Immature natural killer cell (primary cell): ENCODE data around the gene CDH16. TPM values are rescaled to one million over a fixed set of nuclear protein-coding genes. Genes with fewer than 3 reads are reported as not detected.
"Not testable (repeated sequence)": the region's sequence is repeated elsewhere in the genome, so short reads cannot be mapped to it uniquely, and the experiment has no call there.

Experiments used
- DNase-seq, 3 donors: peaks; one replicate each; pipeline ENCODE4 v3.0.0; 2022; ENCODE audit warnings: mixed read lengths in 1 of 3
- H3K27ac Mint-ChIP-seq, 6 donors: one replicate each; pipeline ENCODE4 v1.8.0; 2020; ENCODE audit warnings: mixed read lengths in 6 of 6, mild to moderate bottlenecking in 5 of 6, inconsistent platforms in 4 of 6, moderate library complexity in 3 of 6
- H3K27me3 Mint-ChIP-seq, 3 donors: one replicate each; pipeline ENCODE4 v1.8.0; 2020 to 2021; ENCODE audit warnings: low read depth in 3 of 3, mild to moderate bottlenecking in 3 of 3, mixed read lengths in 3 of 3, moderate library complexity in 3 of 3, inconsistent platforms in 1 of 3
- H3K36me3 Mint-ChIP-seq, 3 donors: one replicate each; pipeline ENCODE4 v1.8.0; 2020; ENCODE audit warnings: mixed read lengths in 3 of 3, inconsistent platforms in 2 of 3, mild to moderate bottlenecking in 2 of 3
- H3K4me1 Mint-ChIP-seq, 2 donors: one replicate each; pipeline ENCODE4 v1.8.0; 2020; ENCODE audit warnings: inconsistent platforms in 2 of 2, mild to moderate bottlenecking in 2 of 2, mixed read lengths in 2 of 2, moderate library complexity in 1 of 2
- H3K4me3 Mint-ChIP-seq, 5 donors: one replicate each; pipeline ENCODE4 v1.8.0; 2020; ENCODE audit warnings: mild to moderate bottlenecking in 5 of 5, mixed read lengths in 5 of 5, inconsistent platforms in 3 of 5, moderate library complexity in 3 of 5
- H3K9me3 Mint-ChIP-seq, 6 donors: one replicate each; pipeline ENCODE4 v1.8.0; 2020; ENCODE audit warnings: mild to moderate bottlenecking in 6 of 6, mixed read lengths in 6 of 6, inconsistent platforms in 4 of 6, moderate library complexity in 3 of 6
- polyA plus RNA-seq, 3 donors: library from polyadenylated mRNA; unstranded; fragments of 300-500 nt; fragmentation: Illumina TruSeq; gene quantifications; one replicate each; pipeline ENCODE4 v1.2.3, GENCODE V29; 2021

CDH16 gene
- polyA plus RNA-seq, 3 donors from 2014 or later, result not detected

DNA sequence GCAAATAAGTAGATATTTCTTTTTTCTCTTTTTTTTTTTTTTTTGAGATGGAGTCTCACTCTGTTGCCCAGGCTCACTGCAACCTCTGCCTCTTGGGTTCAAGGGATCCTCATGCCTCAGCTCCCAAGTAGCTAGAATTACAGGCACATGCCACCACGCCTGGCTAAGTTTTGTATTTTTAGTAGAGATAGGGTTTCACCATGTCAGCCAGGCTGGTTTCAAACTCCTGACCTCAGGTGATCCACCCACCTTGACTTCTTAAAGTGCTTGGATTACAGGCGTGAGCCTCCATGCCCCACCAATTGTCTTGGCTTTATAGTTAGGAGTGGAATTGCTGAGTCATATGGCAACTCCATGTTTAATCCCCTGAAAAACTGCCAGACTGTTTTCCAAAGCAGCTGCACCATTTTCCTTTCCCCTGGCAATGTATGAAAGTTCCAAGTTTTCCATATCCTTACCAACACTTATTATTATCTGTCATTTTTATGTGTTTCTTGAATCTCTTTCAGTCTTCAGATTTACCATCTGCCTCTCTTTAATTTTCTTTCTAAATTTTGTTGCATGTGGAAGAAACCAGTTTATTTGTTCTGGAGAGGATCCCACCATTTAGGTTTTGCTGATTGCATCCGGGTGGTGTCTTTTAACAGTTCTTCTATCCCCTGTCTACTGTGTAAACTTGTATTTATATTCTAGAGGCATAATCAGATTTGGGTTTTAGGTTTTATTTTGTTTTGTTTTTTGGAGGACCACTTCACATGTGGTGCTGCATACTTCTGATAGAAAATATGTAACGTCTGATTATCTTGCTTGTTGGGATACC is 32.5 kb upstream of the CDH16 start:
- Mint-ChIP-seq H3K4me3 (no peak overlapping the region), H3K9me3 (peaks cover 0 to 3% (median 0%) of the 10 kb centered on the region in 6 donors), H3K4me1 (peaks cover 22 to 27% of the 10 kb centered on the region in 2 donors), H3K36me3 (peaks cover 0 to 4% (median 0%) of the 10 kb centered on the region in 3 donors), H3K27me3 (peaks cover 10 to 27% (median 17%) of the 10 kb centered on the region in 3 donors), H3K27ac (no peak overlapping the region)
- no peak for DNase-seq

DNA sequence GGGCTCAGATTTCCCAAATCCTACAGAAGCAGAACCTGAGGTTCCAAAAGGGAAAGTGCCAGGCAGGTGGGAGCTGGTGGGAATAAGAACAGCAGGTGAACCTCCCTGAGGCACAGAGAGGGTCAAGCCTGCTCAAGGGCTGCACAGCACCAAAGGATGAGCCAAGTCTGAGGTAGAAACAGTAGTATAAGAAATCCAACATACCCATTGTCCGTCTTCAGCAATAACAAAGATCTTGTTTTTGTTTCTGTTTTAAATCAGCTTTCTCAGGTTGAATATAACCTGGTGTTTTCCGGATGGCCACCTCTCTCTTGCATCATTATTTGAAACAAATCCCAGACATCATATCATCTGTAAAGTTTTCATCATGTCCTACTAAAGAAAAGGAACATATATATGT is 31.8 kb upstream of the CDH16 start:
- H3K4me1 Mint-ChIP-seq, result peaks cover 22 to 27% of the 10 kb centered on the region in 2 donors
- peaks cover 0 to 3% (median 0%) of the 10 kb centered on the region in 6 donors for H3K9me3 Mint-ChIP-seq
- H3K36me3 Mint-ChIP-seq, result peaks cover 0 to 4% (median 0%) of the 10 kb centered on the region in 3 donors
- peaks cover 10 to 27% (median 17%) of the 10 kb centered on the region in 3 donors for H3K27me3 Mint-ChIP-seq
- DNase-seq, result no peak
- H3K4me3 Mint-ChIP-seq, result no peak overlapping the region
- no peak overlapping the region for H3K27ac Mint-ChIP-seq

DNA sequence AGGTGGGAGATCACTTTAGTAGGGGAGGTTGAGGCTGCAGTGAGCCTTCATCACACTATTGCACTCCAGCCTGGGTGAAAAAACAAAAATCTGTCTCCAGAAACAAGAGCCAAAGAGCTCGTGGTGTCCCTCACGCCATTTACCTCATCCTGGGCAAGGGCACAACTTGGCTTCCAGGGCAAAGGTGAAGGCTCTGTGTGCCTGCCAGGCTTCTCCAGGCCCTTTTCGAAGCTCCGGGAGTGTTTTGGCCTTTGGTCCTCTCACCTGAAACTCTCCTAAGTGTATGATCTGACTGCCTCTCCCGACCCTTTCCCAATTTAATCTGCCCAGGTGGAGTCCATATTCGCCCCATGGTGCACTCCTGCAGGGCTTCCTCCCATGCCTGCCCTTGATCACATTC is 30.8 kb upstream of the CDH16 start:
- Mint-ChIP-seq H3K27ac (no peak overlapping the region), H3K36me3 (peaks cover 0 to 4% (median 0%) of the 10 kb centered on the region in 3 donors), H3K27me3 (peaks cover 10 to 27% (median 17%) of the 10 kb centered on the region in 3 donors), H3K4me3 (peak overlapping the region in 3 of 5 donors; percentile 36 to 92 (median 57)), H3K4me1 (peaks cover 22 to 27% of the 10 kb centered on the region in 2 donors), H3K9me3 (peaks cover 0 to 3% (median 0%) of the 10 kb centered on the region in 6 donors)
- no peak for DNase-seq

DNA sequence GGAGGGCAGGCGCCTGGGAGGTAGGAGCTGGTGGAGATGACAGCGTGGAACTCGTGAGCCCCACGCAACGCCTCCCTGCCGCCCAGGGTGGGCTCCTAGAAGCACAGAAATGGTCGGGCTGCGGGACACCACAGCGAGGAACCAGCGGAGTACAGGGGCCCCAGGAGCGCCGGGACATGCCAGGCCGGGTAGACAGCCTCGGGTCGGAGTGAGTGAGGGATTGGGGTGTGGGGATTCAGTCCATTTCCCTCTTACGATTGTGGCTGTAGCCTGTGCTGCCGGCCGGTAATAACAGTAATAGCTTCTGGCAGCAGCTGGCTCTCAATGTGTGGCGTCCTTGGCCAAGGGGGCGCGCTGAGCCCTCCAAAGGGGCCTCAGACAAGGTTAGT is 30.1 kb upstream of the CDH16 start:
- peaks cover 10 to 25% (median 17%) of the 10 kb centered on the region in 3 donors for H3K27me3 Mint-ChIP-seq
- peaks cover 0 to under 1% (median 0%) of the 10 kb centered on the region in 3 donors for H3K36me3 Mint-ChIP-seq
- peak overlapping the region; percentile 88 to 93 (median 89) for H3K4me3 Mint-ChIP-seq
- no peak overlapping the region for H3K27ac Mint-ChIP-seq
- no peak for DNase-seq
- peaks cover 0 to under 1% (median 0%) of the 10 kb centered on the region in 6 donors for H3K9me3 Mint-ChIP-seq
- H3K4me1 Mint-ChIP-seq, result peaks cover 22 to 27% of the 10 kb centered on the region in 2 donors

DNA sequence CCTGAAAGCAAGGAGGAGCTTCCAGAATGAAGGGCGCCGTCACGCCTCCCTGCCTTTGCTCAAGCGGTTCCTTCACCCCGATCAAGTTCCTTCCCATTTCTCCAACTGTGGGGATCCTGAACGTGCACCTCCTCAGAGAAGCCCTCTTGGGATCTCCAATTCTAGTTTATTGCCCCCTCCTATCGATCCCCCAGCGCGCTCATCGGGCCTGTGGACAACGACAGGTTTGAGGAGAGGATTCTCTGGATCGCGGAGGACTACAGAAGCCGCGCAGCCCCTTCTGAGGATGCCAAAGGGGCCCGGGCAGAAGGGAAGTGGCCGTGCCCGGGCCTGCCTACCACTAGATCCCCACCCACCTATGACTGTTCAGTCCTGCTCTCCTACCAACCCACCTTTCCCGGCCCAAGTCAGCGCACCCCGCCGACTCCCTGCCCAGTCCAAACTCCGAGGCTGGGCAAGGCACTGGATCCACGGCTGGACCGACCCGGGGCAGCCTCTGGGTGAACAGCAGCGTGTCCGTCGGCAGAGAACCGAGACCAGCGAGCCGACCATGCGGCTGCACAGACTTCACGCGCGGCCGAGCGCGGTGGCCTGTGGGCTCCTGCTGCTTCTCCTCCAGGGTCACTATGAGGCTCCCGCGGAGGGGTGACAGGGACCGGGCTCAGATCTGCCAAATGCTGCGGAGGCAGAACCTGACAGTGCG is 29.6 kb upstream of the CDH16 start:
- H3K4me1 Mint-ChIP-seq, result peaks cover 22 to 27% of the 10 kb centered on the region in 2 donors
- DNase-seq, result peak in 1 of 3 donors; percentile 11
- peaks cover 10 to 25% (median 17%) of the 10 kb centered on the region in 3 donors for H3K27me3 Mint-ChIP-seq
- peak overlapping the region; percentile 88 to 93 (median 89) for H3K4me3 Mint-ChIP-seq
- H3K36me3 Mint-ChIP-seq, result no peaks in the 10 kb centered on the region
- no peak overlapping the region for H3K27ac Mint-ChIP-seq
- no peaks in the 10 kb centered on the region for H3K9me3 Mint-ChIP-seq

DNA sequence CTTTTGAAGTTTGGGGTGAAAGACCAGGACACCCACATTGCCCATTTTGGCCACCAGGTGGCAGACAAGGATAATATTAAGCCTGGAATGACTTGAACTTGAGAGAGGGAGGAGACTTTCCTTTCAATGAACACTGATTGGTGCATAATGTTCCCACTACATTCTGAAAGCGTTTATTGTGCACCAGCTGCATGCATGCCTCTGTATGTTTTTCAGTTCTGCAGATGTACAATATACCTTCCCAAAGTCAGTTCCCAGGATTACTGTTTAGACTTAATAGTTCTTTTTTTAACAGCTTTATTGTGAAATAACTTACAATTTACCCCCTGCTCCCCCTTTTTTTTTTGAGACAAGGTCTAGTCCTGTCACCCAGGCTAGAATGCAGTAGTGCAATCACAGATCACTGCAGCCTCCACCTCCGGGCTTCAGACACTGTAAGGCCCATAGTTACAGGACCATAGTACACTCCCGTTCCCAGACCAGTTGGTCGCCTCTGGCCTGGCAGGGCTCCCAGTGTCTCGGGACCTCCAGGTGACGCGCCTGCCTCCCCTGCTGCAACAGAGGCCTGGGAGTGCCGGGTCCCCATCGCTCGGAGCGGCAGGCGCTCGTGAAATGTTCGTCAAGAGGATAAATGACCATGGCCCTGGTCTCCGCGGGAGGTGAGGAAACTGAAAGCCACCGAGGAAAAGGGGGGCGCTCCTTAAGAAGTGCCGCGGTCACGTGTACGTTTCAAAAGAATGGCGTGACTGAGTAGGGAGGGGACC is 28.8 kb upstream of the CDH16 start:
- no peaks in the 10 kb centered on the region for H3K9me3 Mint-ChIP-seq
- peak overlapping the region; percentile 88 to 93 (median 89) for H3K4me3 Mint-ChIP-seq
- H3K4me1 Mint-ChIP-seq, result peaks cover 22 to 27% of the 10 kb centered on the region in 2 donors
- DNase-seq, result peak; percentile 74 to 78 (median 75)
- no peak overlapping the region for H3K27ac Mint-ChIP-seq
- H3K27me3 Mint-ChIP-seq, result peaks cover 10 to 22% (median 19%) of the 10 kb centered on the region in 3 donors
- peaks cover 0 to 5% (median 0%) of the 10 kb centered on the region in 3 donors for H3K36me3 Mint-ChIP-seq

DNA sequence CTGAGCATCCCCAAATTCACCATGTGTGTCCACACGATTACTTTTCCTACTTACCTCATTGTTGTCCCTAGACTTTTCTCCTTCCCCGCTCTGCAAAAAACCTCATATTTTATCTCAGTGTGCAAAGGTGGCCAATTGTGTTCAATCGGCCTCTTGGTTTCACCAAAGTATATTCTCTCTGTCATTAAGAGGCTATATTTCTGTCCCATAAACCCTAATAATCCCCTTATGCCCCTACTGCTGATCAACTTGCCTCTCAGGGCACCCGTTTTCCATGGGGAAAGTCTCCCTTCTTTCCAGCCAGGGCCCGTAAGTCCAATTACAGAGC is 28.3 kb upstream of the CDH16 start:
- Mint-ChIP-seq H3K4me3 (peak overlapping the region; percentile 88 to 93 (median 89)), H3K27ac (no peak overlapping the region)

DNA sequence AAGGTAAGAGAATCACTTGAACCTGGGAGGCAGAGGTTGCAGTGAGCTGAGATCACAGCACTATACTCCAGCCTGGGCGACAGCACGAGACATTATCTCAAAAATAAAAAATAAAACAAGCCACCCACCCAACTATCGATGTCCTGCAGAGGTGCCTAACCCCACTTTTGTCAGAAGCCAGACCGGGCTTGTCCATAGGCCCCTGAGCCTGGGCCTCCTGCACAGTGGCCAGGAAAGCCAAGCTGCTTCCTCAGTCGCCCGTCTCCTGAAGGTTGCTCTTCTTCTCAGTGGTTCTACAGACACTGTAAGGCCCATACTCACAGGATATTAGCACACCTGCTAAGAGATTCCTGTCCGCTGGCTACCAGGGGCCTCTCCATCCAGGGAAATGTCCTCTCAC is 27.9 kb upstream of the CDH16 start:
- DNase-seq, result no peak

More for the DNA sequence above, 28.3 kb upstream of the CDH16 start:
- Mint-ChIP-seq H3K4me1 (peaks cover 22 to 27% of the 10 kb centered on the region in 2 donors), H3K27me3 (peaks cover 10 to 20% (median 16%) of the 10 kb centered on the region in 3 donors), H3K9me3 (no peaks in the 10 kb centered on the region), H3K36me3 (peaks cover 0 to 9% (median 4%) of the 10 kb centered on the region in 3 donors)
- no peak for DNase-seq

DNA sequence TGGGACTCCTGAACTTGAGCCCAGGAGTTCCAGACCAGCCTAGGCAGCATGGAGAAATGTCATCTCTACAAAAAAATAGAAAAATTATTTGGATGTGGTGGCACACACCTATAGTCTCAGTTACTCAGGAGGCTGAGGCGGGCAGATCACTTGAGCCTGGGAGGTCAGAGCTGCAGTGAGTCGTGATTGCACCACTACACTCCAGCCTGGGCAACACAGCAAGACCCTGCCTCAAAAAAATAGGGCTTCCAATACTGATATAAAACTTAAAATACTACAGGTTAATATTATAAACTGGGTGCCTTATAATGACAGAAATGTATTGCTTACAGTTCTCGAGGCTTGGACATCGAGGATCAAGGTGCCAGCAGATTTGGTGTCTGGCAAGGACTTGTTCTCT is 27.3 kb upstream of the CDH16 start:
- DNase-seq, result no peak
- Mint-ChIP-seq H3K9me3 (no peaks in the 10 kb centered on the region), H3K4me3 (no peak overlapping the region), H3K27me3 (peaks cover 10 to 14% (median 10%) of the 10 kb centered on the region in 3 donors), H3K4me1 (peaks cover 22 to 27% of the 10 kb centered on the region in 2 donors), H3K27ac (peak overlapping the region in 1 of 6 donors; percentile 30), H3K36me3 (peaks cover 0 to 18% (median 4%) of the 10 kb centered on the region in 3 donors)

More for the DNA sequence above, 27.9 kb upstream of the CDH16 start:
- H3K4me1 Mint-ChIP-seq, result peaks cover 22 to 27% of the 10 kb centered on the region in 2 donors
- H3K9me3 Mint-ChIP-seq, result no peaks in the 10 kb centered on the region
- H3K27ac Mint-ChIP-seq, result no peak overlapping the region
- peaks cover 10 to 16% (median 12%) of the 10 kb centered on the region in 3 donors for H3K27me3 Mint-ChIP-seq
- H3K36me3 Mint-ChIP-seq, result peaks cover 0 to 13% (median 4%) of the 10 kb centered on the region in 3 donors
- no peak overlapping the region for H3K4me3 Mint-ChIP-seq

DNA sequence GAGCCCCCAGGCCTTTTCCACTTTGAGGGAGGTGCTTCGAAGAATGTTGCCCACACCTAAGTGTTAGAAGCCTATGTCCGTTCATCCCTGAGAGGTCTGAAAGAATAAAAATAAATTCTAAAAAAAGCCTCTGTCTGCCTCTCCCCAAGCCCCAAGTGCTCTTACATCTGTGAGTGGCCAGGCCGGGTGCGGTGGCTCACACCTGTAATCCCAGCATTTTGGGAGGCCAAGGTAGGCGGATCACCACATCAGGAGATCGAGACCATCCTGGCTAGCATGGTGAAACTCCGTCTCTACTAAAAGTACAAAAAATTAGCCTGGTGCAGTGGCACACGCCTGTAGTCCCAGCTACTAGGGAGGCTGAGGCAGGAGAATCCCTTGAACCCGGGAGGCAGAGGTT is 26.3 kb upstream of the CDH16 start:
- Mint-ChIP-seq H3K36me3 (peaks cover 0 to 19% (median 4%) of the 10 kb centered on the region in 3 donors), H3K27me3 (peaks cover 7 to 13% (median 10%) of the 10 kb centered on the region in 3 donors), H3K4me1 (peaks cover 22 to 27% of the 10 kb centered on the region in 2 donors)
- not testable (repeated sequence) for H3K9me3 Mint-ChIP-seq, H3K4me3 Mint-ChIP-seq, H3K27ac Mint-ChIP-seq, DNase-seq

DNA sequence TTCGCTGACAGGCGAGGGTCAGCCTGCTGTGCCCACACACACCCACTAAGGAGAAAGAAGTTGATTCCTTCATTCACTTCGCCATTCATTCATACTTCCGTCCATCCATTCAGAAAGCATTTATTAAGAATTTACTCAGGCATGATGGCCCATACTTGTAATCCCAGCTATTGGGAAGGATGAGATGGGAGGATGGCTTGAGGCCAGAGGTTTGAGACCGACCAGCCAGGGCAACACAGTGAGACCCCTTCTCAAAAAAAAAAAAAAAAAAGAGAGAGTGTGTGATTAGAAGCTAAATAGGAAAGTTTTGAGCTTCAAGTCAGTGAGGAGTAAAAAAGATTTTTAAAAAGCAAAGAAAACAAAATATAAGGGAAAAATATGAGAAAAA is 25.4 kb upstream of the CDH16 start:
- Mint-ChIP-seq H3K27ac (peak overlapping the region in 2 of 6 donors; percentile 10 to 32), H3K4me1 (peaks cover 21 to 22% of the 10 kb centered on the region in 2 donors), H3K9me3 (no peaks in the 10 kb centered on the region), H3K27me3 (peaks cover 5 to 7% (median 5%) of the 10 kb centered on the region in 3 donors), H3K4me3 (no peak overlapping the region), H3K36me3 (peaks cover 0 to 23% (median 4%) of the 10 kb centered on the region in 3 donors)
- no peak for DNase-seq

DNA sequence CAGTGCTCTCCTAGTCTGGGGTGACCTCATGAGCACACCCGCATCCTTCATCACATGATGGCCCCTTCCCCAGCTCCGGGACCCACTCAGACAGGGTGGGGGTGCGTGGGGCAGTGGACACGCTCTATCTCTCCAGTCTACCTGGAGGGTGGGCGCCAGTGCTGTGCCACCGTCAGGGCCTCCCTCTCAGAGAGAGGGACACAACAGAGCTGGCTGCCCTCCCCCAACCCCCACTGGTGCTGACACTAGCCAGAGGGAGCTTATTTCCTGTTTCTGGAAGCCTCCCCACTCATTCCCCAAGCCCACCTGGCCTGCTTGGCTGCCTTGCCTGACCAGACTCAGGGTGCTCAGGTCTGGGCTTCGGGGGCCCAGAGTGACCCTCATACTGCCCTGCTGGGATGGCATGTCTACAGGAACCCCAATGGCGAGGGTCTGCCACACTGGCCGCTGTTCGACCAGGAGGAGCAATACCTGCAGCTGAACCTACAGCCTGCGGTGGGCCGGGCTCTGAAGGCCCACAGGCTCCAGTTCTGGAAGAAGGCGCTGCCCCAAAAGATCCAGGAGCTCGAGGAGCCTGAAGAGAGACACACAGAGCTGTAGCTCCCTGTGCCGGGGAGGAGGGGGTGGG is 24.9 kb upstream of the CDH16 start:
- H3K27ac Mint-ChIP-seq, result no peak overlapping the region
- peaks cover 16 to 17% of the 10 kb centered on the region in 2 donors for H3K4me1 Mint-ChIP-seq
- peaks cover 2 to 6% (median 5%) of the 10 kb centered on the region in 3 donors for H3K27me3 Mint-ChIP-seq
- H3K4me3 Mint-ChIP-seq, result no peak overlapping the region
- H3K36me3 Mint-ChIP-seq, result peaks cover 0 to 23% (median 4%) of the 10 kb centered on the region in 3 donors
- no peaks in the 10 kb centered on the region for H3K9me3 Mint-ChIP-seq
- DNase-seq, result no peak

DNA sequence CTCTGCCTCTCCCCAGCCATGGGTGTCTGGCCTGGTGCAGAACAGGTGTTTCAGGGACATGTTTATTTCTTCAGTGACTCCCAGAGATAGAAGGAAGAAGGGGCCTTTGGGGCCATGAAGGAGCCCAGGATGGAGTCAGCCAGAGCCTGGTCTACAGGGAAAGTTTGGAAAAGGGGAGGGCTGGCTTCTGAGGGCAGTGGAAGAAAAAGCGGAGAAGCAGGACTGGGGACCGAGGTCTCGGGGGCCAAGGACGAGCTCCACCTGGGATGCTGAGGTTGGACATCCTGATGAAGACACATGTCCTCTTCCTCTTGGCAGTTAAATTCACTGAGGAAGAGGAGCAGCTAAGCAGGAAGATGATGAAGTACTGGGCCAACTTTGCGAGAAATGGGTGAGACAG is 24.3 kb upstream of the CDH16 start:
- DNase-seq, result no peak
- peaks cover 0 to 5% (median under 1%) of the 10 kb centered on the region in 3 donors for H3K27me3 Mint-ChIP-seq
- H3K9me3 Mint-ChIP-seq, result no peaks in the 10 kb centered on the region
- H3K27ac Mint-ChIP-seq, result no peak overlapping the region
- H3K36me3 Mint-ChIP-seq, result peaks cover 0 to 23% (median 4%) of the 10 kb centered on the region in 3 donors
- peaks cover 10 to 12% of the 10 kb centered on the region in 2 donors for H3K4me1 Mint-ChIP-seq
- peak overlapping the region in 1 of 5 donors; percentile 15 for H3K4me3 Mint-ChIP-seq
